HG03097 (cell line): ENCODE data around the gene KRTAP12-2.
"Not testable (repeated sequence)": the region's sequence is repeated elsewhere in the genome, so short reads cannot be mapped to it uniquely, and the experiment has no call there.

Experiments used
- ATAC-seq: cut with Tn5 transposase; IDR thresholded peaks from one replicate; pipeline ENCODE4 v1.9.1; 2021; ENCODE audit not compliant: unreplicated experiment, low FRiP score

The KRTAP12-2 gene

GRCh38 chr21:44632067-44632466 lies 34.7 kb downstream of the KRTAP12-2 start:
- ATAC-seq: no peak

GRCh38 chr21:44630440-44630839 lies 36.3 kb downstream of the KRTAP12-2 start:
- ATAC-seq: no peak

GRCh38 chr21:44628707-44629391 lies 37.9 kb downstream of the KRTAP12-2 start:
- ATAC-seq: no peak

- not testable (repeated sequence) for ATAC-seq
Observed at GRCh38 chr21:44627831-44628233, 38.9 kb downstream of the KRTAP12-2 start.

GRCh38 chr21:44627181-44627822 lies 39.4 kb downstream of the KRTAP12-2 start:
- ATAC-seq: not testable (repeated sequence)

- ATAC-seq: no peak
Observed at GRCh38 chr21:44626673-44627143, 40.0 kb downstream of the KRTAP12-2 start, which contains the start of gene KRTAP10-9. TSS of gene KRTAP10-9 (plus strand) at chr21:44627093. CDS start at chr21:44627172, 79 bp downstream.

GRCh38 chr21:44626262-44626661 lies 40.5 kb downstream of the KRTAP12-2 start:
- no peak for ATAC-seq

- ATAC-seq: no peak
Observed at GRCh38 chr21:44625756-44626155, 41.0 kb downstream of the KRTAP12-2 start.

- ATAC-seq: no peak
Observed at GRCh38 chr21:44623575-44623974, 43.2 kb downstream of the KRTAP12-2 start.

GRCh38 chr21:44619886-44620285 lies 46.8 kb downstream of the KRTAP12-2 start:
- ATAC-seq: no peak

GRCh38 chr21:44618909-44619308 lies 47.8 kb downstream of the KRTAP12-2 start:
- no peak for ATAC-seq

- no peak for ATAC-seq
Observed at GRCh38 chr21:44618504-44618903, 48.2 kb downstream of the KRTAP12-2 start.

- ATAC-seq: no peak
Observed at GRCh38 chr21:44617071-44617501, 49.6 kb downstream of the KRTAP12-2 start.

- ATAC-seq: no peak
Observed at GRCh38 chr21:44616591-44616926, 50.2 kb downstream of the KRTAP12-2 start.
